ENCODE measurements around the gene HTR6.
A peak's percentile ranks its signal among the peaks of the same experiment; 100 is the strongest.

The HTR6 gene

DNA sequence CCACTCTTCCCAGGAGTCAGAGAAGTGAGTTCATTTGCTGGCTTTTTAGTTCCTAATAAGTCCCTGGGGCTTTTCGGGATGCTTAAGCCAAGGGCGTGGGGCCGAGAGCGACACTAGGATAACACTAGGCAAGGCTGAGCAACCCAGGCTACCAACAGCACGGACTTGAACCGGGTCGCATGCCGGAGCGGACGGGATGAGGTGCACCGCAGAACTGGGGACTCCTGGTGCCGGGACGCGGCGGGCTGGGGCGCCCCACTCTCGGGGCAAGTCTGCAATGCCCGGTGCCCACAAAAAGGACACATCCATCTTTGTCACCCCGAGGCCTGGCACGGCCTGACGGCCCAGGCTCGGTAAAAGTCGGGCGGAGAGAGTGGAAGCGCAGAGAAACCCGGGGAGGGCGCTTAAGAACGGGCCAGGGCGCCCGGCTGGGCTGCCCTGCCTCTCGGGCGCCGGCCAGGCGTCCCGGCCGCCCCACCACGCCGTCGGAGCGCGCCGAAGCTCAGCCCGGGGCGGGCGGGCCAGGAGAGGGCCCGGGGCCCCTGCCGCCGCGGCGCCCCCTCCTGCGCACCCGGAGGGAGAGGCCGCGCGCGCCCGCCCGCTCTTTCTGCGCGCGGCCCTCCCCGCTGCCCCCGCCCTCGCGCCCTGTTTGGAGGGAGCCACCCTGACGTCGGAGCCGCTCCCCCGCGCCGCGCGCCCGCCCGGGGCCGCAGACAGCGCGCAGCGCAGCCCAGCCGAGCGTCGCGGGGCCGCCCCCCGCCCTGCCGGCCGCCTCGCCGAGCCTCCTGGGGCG, 20.9 kb upstream of the HTR6 start, which contains the start of gene NBL1:
Gene NBL1, plus strand, starts transcription at position 710 of the 793 bp plus-strand sequence. CDS start 10,720 bp downstream, outside the sequence.
- POLR2A ChIA-PET = interaction anchor here (0.5 to 0.6 kb wide), 2 partner anchors 247 to 407 kb away, joined by 3 to 8 read pairs; no protein-coding TSS in a partner anchor
- CTCF ChIA-PET = interaction anchor here (1.1 to 1.5 kb wide), 2 partner anchors 12 to 18 kb away, joined by 4 read pairs; no protein-coding TSS in a partner anchor
- DNase-seq (ENCODE audit: extremely low spot score) = peak; percentile 75
- TF ChIP-seq, protein P1, sequence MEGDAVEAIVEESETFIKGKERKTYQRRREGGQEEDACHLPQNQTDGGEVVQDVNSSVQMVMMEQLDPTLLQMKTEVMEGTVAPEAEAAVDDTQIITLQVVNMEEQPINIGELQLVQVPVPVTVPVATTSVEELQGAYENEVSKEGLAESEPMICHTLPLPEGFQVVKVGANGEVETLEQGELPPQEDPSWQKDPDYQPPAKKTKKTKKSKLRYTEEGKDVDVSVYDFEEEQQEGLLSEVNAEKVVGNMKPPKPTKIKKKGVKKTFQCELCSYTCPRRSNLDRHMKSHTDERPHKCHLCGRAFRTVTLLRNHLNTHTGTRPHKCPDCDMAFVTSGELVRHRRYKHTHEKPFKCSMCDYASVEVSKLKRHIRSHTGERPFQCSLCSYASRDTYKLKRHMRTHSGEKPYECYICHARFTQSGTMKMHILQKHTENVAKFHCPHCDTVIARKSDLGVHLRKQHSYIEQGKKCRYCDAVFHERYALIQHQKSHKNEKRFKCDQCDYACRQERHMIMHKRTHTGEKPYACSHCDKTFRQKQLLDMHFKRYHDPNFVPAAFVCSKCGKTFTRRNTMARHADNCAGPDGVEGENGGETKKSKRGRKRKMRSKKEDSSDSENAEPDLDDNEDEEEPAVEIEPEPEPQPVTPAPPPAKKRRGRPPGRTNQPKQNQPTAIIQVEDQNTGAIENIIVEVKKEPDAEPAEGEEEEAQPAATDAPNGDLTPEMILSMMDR (IDR thresholded peaks at IDR 0.05; ENCODE audit: control extremely low read depth, extremely low read depth, low read depth, missing control alignments) = no peak

DNA sequence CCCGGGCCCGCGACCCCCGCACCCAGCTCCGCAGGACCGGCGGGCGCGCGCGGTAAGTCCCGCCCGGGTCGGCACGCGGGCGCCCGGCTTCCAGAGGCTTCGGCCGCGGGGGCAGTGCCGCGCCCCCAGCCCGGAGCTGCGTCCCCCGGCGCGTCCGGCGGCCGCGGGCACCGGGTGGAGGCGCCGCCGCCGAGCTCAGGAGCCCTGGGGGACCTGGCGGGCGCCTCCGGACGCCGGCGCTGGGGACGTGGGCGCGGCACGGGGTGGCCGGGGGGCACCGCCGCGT, 20.3 kb upstream of the HTR6 start:
- TF ChIP-seq, protein P1 (IDR thresholded peaks at IDR 0.05; ENCODE audit: control extremely low read depth, extremely low read depth, low read depth, missing control alignments) = no peak
- ChIA-PET POLR2A (interaction anchor here (0.5 kb wide), 1 partner anchor 248 kb away, joined by 3 read pairs; no protein-coding TSS in a partner anchor), CTCF (interaction anchor here (1.1 to 1.5 kb wide), 3 partner anchors 10 to 18 kb away, joined by 4 to 5 read pairs (median 4); no protein-coding TSS in a partner anchor)
- DNase-seq (ENCODE audit: extremely low spot score) = peak; percentile 48

- CTCF ChIA-PET = interaction anchor here (1.1 to 5.3 kb wide), 4 partner anchors 9 to 252 kb away, joined by 4 to 29 read pairs (median 4); no protein-coding TSS in a partner anchor
Measured at GRCh38 chr1:19644681-19645410, 19.8 kb upstream of the HTR6 start.

GRCh38 chr1:19645411-19646251, 19.0 kb upstream of the HTR6 start:
- CTCF ChIA-PET = interaction anchor here (1.4 to 5.3 kb wide), 4 partner anchors 9 to 253 kb away, joined by 3 to 29 read pairs (median 4); no protein-coding TSS in a partner anchor
- POLR2A ChIA-PET = interaction anchor here (0.5 kb wide), 1 partner anchor 173 kb away, joined by 4 read pairs; no protein-coding TSS in a partner anchor
- no peak for DNase-seq (ENCODE audit: extremely low spot score)
- TF ChIP-seq, protein P1 (IDR thresholded peaks at IDR 0.05; ENCODE audit: control extremely low read depth, extremely low read depth, low read depth, missing control alignments) = no peak

More at GRCh38 chr1:19644681-19645410, 19.8 kb upstream of the HTR6 start:
- POLR2A ChIA-PET = no interaction called here
- TF ChIP-seq, protein P1 (IDR thresholded peaks at IDR 0.05; ENCODE audit: control extremely low read depth, extremely low read depth, low read depth, missing control alignments) = no peak
- peak; percentile 61 for DNase-seq (ENCODE audit: extremely low spot score)

- DNase-seq (ENCODE audit: extremely low spot score) = no peak
- TF ChIP-seq, protein P1 (IDR thresholded peaks at IDR 0.05; ENCODE audit: control extremely low read depth, extremely low read depth, low read depth, missing control alignments) = no peak
- POLR2A ChIA-PET = interaction anchor here (0.5 kb wide), 1 partner anchor 174 kb away, joined by 4 read pairs; no protein-coding TSS in a partner anchor
- CTCF ChIA-PET = interaction anchor here (1.0 to 5.3 kb wide), 5 partner anchors 14 to 505 kb away, joined by 3 to 29 read pairs (median 3); no protein-coding TSS in a partner anchor
Measured at GRCh38 chr1:19646377-19647319, 18.0 kb upstream of the HTR6 start.
